Measurements from ENCODE around the gene BCAP31. TPM values are rescaled to one million over a fixed set of nuclear protein-coding genes. Genes with fewer than 3 reads are reported as not detected.
A peak's percentile ranks its signal among the peaks of the same experiment; 100 is the strongest.

The BCAP31 gene
- total RNA-seq, 6 donors from 2014 or later, result 110 to 236 (median 132) TPM

DNA sequence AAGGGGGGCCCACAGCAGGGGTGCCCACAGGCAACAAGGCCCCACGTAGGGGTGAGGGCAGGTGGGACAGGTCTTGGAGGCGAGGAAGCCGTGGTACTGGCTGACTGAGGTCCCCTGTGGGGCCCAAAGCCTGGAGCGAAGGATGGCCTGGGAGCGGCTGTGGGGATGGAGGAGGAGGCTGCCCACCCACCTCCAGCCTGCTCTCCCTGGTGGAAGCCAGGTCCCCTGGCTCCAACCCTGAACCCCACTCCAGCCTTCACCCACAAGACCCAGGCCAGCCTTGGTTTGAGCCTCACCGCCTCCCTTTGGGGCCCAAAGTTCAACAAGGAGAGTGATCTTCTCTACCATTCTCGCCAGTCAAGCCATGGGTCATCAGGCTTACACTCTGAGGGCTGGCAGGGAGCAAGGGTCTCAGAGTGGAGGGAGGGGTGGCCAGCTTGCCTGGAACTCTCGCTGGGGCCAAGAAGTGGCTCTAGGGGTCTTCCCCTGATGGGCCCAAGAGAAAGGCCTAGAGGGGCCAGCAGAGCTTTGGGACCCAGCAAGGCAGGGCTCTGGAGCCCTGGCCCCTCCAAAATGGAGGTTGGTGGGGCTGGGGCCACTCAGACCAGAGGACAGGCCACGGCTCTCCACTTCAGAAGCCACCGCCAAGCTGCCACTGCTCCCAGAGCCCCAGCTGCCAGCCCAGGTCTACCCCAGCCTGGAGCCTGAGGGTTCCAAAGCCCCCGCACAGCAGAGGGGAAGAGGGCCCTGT lies 55.6 kb downstream of the BCAP31 start:
- Histone ChIP-seq H3K9me3 (no peaks in the 10 kb centered on the region), H3K27ac (no peak overlapping the region), H3K36me3 (no peaks in the 10 kb centered on the region), H3K27me3 (peaks cover 0 to 15% (median 0%) of the 10 kb centered on the region in 4 donors), H3K4me1 (peaks cover 0 to 6% (median 0%) of the 10 kb centered on the region in 4 donors), H3K4me3 (no peak overlapping the region)
- 81 to 88% methylated on average over 5 to 10 of the region's 11 CpGs for WGBS, 2 donors
- ATAC-seq (ENCODE audit: low FRiP score in 2 of 2) (no peak), DNase-seq (no peak)
- TF ChIP-seq CTCF (IDR thresholded peaks at IDR 0.05), result no peak
- no peak for TF ChIP-seq POLR2A (IDR thresholded peaks at IDR 0.05)
- TF ChIP-seq EP300 (IDR thresholded peaks at IDR 0.05), result no peak
- no peak for TF ChIP-seq POLR2AphosphoS5 (IDR thresholded peaks at IDR 0.05)

- TF ChIP-seq POLR2A (IDR thresholded peaks at IDR 0.05) (no peak), CTCF (IDR thresholded peaks at IDR 0.05) (peak; percentile 71 to 86 (median 80))
- H3K27ac ChIP-seq, result no peak overlapping the region
- peaks cover 0 to under 1% (median 0%) of the 10 kb centered on the region in 4 donors for H3K4me1 ChIP-seq
- peak overlapping the region in 1 of 4 donors; percentile 6 for H3K4me3 ChIP-seq
- no peaks in the 10 kb centered on the region for H3K9me3 ChIP-seq
- H3K36me3 ChIP-seq, result no peaks in the 10 kb centered on the region
- peaks cover 0 to 9% (median 0%) of the 10 kb centered on the region in 4 donors for H3K27me3 ChIP-seq
- DNase-seq, result peak; percentile 56 to 73
- 49 to 90% methylated on average over 2 to 14 of the region's 14 CpGs for WGBS, 2 donors
- peak; percentile 72 to 84 for ATAC-seq (ENCODE audit: low FRiP score in 2 of 2)
Observed at GRCh38 chrX:153667956-153668396, 56.2 kb downstream of the BCAP31 start.

DNA sequence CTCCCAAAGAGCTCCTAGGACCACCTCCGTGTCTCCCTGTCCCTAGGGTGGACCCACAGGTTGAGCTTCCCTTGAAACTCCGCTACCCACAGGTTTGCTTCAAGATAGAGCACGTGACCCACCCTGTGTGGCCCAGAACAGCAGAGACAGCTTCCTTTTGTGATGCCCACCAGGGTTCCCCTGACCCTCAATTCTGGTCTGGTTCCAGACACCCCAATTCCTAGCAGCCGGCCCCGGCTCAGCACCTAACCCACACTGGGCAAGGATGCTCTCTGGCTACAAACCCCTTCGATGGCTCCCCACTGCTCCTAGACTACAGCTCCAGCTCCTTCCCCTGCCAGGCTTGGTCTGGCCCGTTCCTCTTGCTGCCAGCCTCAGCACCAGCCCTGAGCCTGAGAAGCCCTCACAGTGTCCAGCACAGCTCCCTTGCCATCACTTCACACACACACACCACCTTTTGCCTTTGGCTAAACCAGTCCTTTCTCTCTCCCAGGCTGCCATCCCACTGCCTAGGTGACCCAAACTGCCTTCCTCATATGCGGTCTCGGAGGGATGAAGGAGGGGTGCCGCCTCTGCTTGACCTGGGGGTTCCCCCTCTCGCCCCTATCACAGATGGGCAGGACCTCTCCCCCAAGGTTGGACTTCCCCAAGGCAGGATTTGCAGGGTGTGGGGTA lies 56.8 kb downstream of the BCAP31 start:
- TF ChIP-seq POLR2AphosphoS5 (IDR thresholded peaks at IDR 0.05) (no peak), EP300 (IDR thresholded peaks at IDR 0.05) (no peak), CTCF (IDR thresholded peaks at IDR 0.05) (no peak), POLR2A (IDR thresholded peaks at IDR 0.05) (no peak)
- Histone ChIP-seq H3K9me3 (no peaks in the 10 kb centered on the region), H3K36me3 (no peaks in the 10 kb centered on the region), H3K27me3 (peaks cover 0 to 7% (median 0%) of the 10 kb centered on the region in 4 donors), H3K27ac (no peak overlapping the region), H3K4me3 (peak overlapping the region in 1 of 4 donors; percentile 6), H3K4me1 (peaks cover 0 to 1% (median 0%) of the 10 kb centered on the region in 4 donors)
- no peak for DNase-seq
- WGBS, 2 donors, result 71 to 73% methylated on average over 7 to 11 of the region's 11 CpGs
- ATAC-seq (ENCODE audit: low FRiP score in 2 of 2), result no peak

GRCh38 chrX:153665726-153666306 lies 58.4 kb downstream of the BCAP31 start:
- no peaks in the 10 kb centered on the region for H3K9me3 ChIP-seq
- no peaks in the 10 kb centered on the region for H3K36me3 ChIP-seq
- ATAC-seq (ENCODE audit: low FRiP score in 2 of 2) (no peak), DNase-seq (no peak)
- H3K27me3 ChIP-seq, result peaks cover 0 to 7% (median 0%) of the 10 kb centered on the region in 4 donors
- no peak for TF ChIP-seq POLR2A (IDR thresholded peaks at IDR 0.05)
- no peak for TF ChIP-seq CTCF (IDR thresholded peaks at IDR 0.05)
- TF ChIP-seq POLR2AphosphoS5 (IDR thresholded peaks at IDR 0.05), result no peak
- no peak for TF ChIP-seq EP300 (IDR thresholded peaks at IDR 0.05)
- 78 to 79% methylated on average over 9 of the region's 9 CpGs for WGBS, 2 donors
- H3K27ac ChIP-seq, result no peak overlapping the region
- H3K4me3 ChIP-seq, result no peak overlapping the region
- peaks cover 0 to 3% (median 0%) of the 10 kb centered on the region in 4 donors for H3K4me1 ChIP-seq
